ENCODE data around the gene SCMH1. TPM values are rescaled to one million over a fixed set of nuclear protein-coding genes. Genes with fewer than 3 reads are reported as not detected.

Gene SCMH1
- total and polyA plus RNA-seq, 2 experiments from 2014 or later: 15.0 to 19.4 TPM

DNA sequence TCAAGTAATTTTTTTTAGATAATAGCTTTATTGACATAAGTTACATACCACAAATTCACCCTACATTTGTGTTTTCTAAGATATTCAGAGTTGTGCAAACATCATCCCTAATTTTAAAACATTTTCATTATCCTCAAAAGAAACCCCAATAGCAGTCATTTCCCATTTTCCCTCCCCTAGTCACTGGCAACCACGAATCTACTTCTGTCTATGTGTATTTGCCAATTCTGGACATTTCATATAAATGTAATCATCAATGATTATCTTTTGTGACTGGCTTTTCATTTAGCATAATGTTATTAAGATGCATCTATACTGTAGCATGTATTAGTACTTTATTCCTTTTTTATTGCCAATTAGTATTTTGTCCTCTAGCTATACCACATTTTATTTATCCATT lies 131.8 kb downstream of the SCMH1 start (continued):
- TF ChIP-seq, protein P1, sequence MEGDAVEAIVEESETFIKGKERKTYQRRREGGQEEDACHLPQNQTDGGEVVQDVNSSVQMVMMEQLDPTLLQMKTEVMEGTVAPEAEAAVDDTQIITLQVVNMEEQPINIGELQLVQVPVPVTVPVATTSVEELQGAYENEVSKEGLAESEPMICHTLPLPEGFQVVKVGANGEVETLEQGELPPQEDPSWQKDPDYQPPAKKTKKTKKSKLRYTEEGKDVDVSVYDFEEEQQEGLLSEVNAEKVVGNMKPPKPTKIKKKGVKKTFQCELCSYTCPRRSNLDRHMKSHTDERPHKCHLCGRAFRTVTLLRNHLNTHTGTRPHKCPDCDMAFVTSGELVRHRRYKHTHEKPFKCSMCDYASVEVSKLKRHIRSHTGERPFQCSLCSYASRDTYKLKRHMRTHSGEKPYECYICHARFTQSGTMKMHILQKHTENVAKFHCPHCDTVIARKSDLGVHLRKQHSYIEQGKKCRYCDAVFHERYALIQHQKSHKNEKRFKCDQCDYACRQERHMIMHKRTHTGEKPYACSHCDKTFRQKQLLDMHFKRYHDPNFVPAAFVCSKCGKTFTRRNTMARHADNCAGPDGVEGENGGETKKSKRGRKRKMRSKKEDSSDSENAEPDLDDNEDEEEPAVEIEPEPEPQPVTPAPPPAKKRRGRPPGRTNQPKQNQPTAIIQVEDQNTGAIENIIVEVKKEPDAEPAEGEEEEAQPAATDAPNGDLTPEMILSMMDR (conservative IDR thresholded peaks at IDR 0.05; ENCODE audit: low read depth in 2 of 2): no peak
- TF ChIP-seq ZNF331 (CRISPR knock-in tag; IDR thresholded peaks at IDR 0.05; ENCODE audit: low read depth): no peak
- no peak for TF ChIP-seq JUNB (IDR thresholded peaks at IDR 0.05; ENCODE audit: unreplicated experiment)
- TF ChIP-seq CREB1 (CRISPR knock-in tag; IDR thresholded peaks at IDR 0.05; ENCODE audit: low read depth): no peak
- TF ChIP-seq ZNF114 (CRISPR knock-in tag; IDR thresholded peaks at IDR 0.05): no peak
- TF ChIP-seq NANOG (IDR thresholded peaks at IDR 0.05; ENCODE audit: borderline replicate concordance): no peak

DNA sequence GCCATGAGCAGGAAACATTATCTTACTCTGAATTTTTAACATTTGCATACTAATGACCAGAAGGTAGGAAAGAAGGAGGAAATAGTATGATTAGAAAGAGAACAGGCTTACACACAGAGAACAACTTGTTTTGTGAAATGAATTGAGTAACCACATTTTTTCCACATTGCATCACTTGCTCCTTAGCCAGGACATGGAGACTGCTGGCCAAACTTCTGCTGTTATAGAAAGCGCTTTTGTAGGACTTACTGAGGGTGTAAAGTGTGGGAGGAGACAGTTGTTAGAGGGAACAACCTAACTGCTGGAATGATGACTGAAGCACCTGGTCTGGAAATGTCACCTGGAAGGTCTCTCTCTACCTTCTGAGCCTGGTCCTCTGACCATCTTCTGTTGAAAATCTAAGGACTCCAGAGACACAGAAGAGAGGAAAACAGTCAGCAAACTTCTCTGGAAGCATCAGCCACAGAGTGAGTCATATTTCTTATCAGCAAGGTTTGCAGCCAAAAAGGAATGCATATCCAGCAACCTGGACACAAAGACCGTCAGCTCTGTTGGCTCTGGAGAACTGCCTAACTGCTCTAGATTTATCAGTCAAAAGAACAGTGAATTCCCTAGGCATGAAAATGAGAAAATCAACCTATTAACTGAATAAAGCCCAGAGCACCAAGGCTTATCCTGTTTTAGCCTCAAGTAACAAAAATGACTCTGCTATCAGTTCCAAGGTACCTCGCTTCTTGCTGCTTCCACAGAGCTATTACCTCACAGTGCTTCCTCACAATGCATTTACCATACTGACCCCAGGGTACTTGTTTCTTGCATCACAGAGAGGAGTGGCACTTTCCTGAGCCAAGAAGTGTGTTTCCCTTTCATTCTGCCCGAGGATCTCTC lies 132.6 kb downstream of the SCMH1 start:
- Mint-ChIP-seq H3K27ac (peak overlapping the region; percentile 37), H3K4me1 (peaks cover 6% of the 10 kb centered on the region; the same call in 2 of the 3 replicates), H3K4me3 (no peak overlapping the region), H3K36me3 (ENCODE audit: low read depth) (no peaks in the 10 kb centered on the region), H3K27me3 (ENCODE audit: insufficient read depth, low read depth, poor library complexity) (peaks cover 4% of the 10 kb centered on the region), H3K9me3 (no peaks in the 10 kb centered on the region)
- H3F3A ChIP-seq (replicated peaks; ENCODE audit: low read depth): no peaks in the 10 kb centered on the region
- H2AFZ ChIP-seq: no peak overlapping the region
- no peaks in the 10 kb centered on the region for H3K9me2 ChIP-seq (ENCODE audit: insufficient read depth)
- H3K4me2 ChIP-seq: no peak overlapping the region
- H3K27me3 ChIP-seq (ENCODE audit: insufficient read depth): no peaks in the 10 kb centered on the region
- peaks cover 6% of the 10 kb centered on the region; the same call in 1 of the 2 replicates for H3K4me1 ChIP-seq (ENCODE audit: insufficient read depth)
- TF ChIP-seq, protein P1 (conservative IDR thresholded peaks at IDR 0.05; ENCODE audit: low read depth in 2 of 2): no peak
- TF ChIP-seq EZH2 (IDR thresholded peaks at IDR 0.05; ENCODE audit: low read depth, unreplicated experiment) (no peak), CREB1 (CRISPR knock-in tag; IDR thresholded peaks at IDR 0.05; ENCODE audit: low read depth) (no peak), ZNF114 (CRISPR knock-in tag; IDR thresholded peaks at IDR 0.05) (no peak), EZH2phosphoT487 (IDR thresholded peaks at IDR 0.05; ENCODE audit: unreplicated experiment) (no peak), JUNB (IDR thresholded peaks at IDR 0.05; ENCODE audit: unreplicated experiment) (no peak), STAT1 (IDR thresholded peaks at IDR 0.05; ENCODE audit: unreplicated experiment) (no peak), NANOG (IDR thresholded peaks at IDR 0.05; ENCODE audit: borderline replicate concordance) (no peak), ZNF331 (CRISPR knock-in tag; IDR thresholded peaks at IDR 0.05; ENCODE audit: low read depth) (no peak)
- TF ChIP-seq, protein P2, sequence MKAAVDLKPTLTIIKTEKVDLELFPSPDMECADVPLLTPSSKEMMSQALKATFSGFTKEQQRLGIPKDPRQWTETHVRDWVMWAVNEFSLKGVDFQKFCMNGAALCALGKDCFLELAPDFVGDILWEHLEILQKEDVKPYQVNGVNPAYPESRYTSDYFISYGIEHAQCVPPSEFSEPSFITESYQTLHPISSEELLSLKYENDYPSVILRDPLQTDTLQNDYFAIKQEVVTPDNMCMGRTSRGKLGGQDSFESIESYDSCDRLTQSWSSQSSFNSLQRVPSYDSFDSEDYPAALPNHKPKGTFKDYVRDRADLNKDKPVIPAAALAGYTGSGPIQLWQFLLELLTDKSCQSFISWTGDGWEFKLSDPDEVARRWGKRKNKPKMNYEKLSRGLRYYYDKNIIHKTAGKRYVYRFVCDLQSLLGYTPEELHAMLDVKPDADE (IDR thresholded peaks at IDR 0.05): no peak
- TF ChIP-seq, protein P3, sequence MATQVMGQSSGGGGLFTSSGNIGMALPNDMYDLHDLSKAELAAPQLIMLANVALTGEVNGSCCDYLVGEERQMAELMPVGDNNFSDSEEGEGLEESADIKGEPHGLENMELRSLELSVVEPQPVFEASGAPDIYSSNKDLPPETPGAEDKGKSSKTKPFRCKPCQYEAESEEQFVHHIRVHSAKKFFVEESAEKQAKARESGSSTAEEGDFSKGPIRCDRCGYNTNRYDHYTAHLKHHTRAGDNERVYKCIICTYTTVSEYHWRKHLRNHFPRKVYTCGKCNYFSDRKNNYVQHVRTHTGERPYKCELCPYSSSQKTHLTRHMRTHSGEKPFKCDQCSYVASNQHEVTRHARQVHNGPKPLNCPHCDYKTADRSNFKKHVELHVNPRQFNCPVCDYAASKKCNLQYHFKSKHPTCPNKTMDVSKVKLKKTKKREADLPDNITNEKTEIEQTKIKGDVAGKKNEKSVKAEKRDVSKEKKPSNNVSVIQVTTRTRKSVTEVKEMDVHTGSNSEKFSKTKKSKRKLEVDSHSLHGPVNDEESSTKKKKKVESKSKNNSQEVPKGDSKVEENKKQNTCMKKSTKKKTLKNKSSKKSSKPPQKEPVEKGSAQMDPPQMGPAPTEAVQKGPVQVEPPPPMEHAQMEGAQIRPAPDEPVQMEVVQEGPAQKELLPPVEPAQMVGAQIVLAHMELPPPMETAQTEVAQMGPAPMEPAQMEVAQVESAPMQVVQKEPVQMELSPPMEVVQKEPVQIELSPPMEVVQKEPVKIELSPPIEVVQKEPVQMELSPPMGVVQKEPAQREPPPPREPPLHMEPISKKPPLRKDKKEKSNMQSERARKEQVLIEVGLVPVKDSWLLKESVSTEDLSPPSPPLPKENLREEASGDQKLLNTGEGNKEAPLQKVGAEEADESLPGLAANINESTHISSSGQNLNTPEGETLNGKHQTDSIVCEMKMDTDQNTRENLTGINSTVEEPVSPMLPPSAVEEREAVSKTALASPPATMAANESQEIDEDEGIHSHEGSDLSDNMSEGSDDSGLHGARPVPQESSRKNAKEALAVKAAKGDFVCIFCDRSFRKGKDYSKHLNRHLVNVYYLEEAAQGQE (IDR thresholded peaks at IDR 0.05; ENCODE audit: unreplicated experiment): no peak
- H4K20me1 ChIP-seq (replicated peaks; ENCODE audit: insufficient read depth): no peaks in the 10 kb centered on the region
- no peaks in the 10 kb centered on the region for H3K79me2 ChIP-seq (replicated peaks; ENCODE audit: insufficient read depth)
- DNase-seq (ENCODE audit: low spot score) (peak; percentile 24), ATAC-seq (no peak; the same call in 2 of the 3 replicates)
- no peak overlapping the region for H3K27ac ChIP-seq (ENCODE audit: low read depth)
- H3K36me3 ChIP-seq (ENCODE audit: insufficient read depth): no peaks in the 10 kb centered on the region
- no peak overlapping the region for H3K4me3 ChIP-seq
